ENCODE measurements around the gene DIP2B.

The DIP2B gene

DNA sequence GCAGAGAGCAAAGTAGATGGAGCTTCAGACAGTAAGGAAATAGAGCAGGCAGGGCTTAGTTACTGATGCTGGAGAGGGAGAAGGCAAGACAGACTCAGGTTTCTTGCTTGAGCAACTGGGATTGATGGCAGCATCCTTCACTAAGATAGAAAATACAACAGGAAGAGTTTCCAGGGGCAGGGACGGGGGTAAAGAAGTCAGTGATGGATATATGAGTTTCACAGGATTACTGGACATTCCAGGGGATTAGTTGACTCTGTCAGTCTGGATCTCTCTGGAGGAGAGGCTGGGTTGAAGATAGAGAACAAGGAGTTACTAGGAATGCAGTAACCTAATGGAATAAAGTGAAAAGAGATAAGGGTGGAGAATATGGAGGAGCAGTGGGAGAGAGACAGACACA is 184.7 kb downstream of the DIP2B start:
- DNase-seq: no peak
- Histone ChIP-seq H3K4me1 (ENCODE audit: control extremely low read depth in 1 of 4, control insufficient read depth in 4 of 4, insufficient read depth in 4 of 4, low read length in 3 of 4) (peaks cover 0 to 4% (median 2%) of the 10 kb centered on the region in 4 experiments), H3K4me3 (ENCODE audit: control insufficient read depth in 1 of 7, extremely low read depth in 1 of 7, insufficient read depth in 4 of 7, low read depth in 2 of 7, low read length in 6 of 7) (no peak overlapping the region), H3K27ac (ENCODE audit: insufficient read depth in 1 of 2, low read depth in 1 of 2, low read length in 2 of 2, poor library complexity in 1 of 2, severe bottlenecking in 2 of 2) (no peak overlapping the region), H3K9me3 (ENCODE audit: control extremely low read depth in 1 of 5, control insufficient read depth in 4 of 5, insufficient read depth in 2 of 5, low read depth in 1 of 5, low read length in 4 of 5) (no peaks in the 10 kb centered on the region), H3K27me3 (replicated peaks in 2 of 5; ENCODE audit: control insufficient read depth in 4 of 5, insufficient read depth in 5 of 5, low read length in 4 of 5) (no peaks in the 10 kb centered on the region), H3K36me3 (ENCODE audit: control insufficient read depth in 4 of 4, insufficient read depth in 4 of 4, low read length in 3 of 4) (peaks cover 28 to 66% (median 49%) of the 10 kb centered on the region in 4 experiments)
- POLR2A ChIA-PET: no interaction called here
- CTCF ChIA-PET: no interaction called here
- 100% methylated on average over 1 of the region's 1 CpG for WGBS (ENCODE audit: insufficient coverage)

DNA sequence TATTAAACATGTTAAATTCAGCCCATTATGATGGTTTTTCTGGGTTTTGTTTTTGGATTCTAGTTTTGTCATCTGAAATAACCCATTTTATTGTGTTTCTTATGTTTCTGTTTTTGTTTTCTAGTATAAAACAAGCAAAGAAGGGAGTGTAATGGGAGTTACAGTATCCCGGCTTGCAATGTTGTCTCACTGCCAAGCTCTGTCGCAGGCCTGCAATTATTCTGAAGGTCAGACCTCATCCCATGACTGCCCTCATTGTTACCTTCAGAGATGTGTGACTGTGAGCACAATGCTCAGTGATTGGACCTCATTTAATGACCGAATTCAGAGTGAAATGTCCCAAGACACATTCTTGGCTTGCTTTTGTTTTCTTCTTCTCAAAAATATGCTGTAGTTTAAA is 186.1 kb downstream of the DIP2B start:
- H3K4me1 ChIP-seq (ENCODE audit: control extremely low read depth in 1 of 4, control insufficient read depth in 4 of 4, insufficient read depth in 4 of 4, low read length in 3 of 4): no peaks in the 10 kb centered on the region
- no peaks in the 10 kb centered on the region for H3K27me3 ChIP-seq (replicated peaks in 2 of 5; ENCODE audit: control insufficient read depth in 4 of 5, insufficient read depth in 5 of 5, low read length in 4 of 5)
- ChIA-PET CTCF (interaction anchor here (0.9 kb wide), 1 partner anchor 48 kb away, joined by 4 read pairs; no protein-coding TSS in a partner anchor), POLR2A (no interaction called here)
- peaks cover 32 to 73% (median 51%) of the 10 kb centered on the region in 4 experiments for H3K36me3 ChIP-seq (ENCODE audit: control insufficient read depth in 4 of 4, insufficient read depth in 4 of 4, low read length in 3 of 4)
- no peak for DNase-seq
- no peaks in the 10 kb centered on the region for H3K9me3 ChIP-seq (ENCODE audit: control extremely low read depth in 1 of 5, control insufficient read depth in 4 of 5, insufficient read depth in 2 of 5, low read depth in 1 of 5, low read length in 4 of 5)
- no peak overlapping the region for H3K27ac ChIP-seq (ENCODE audit: insufficient read depth in 1 of 2, low read depth in 1 of 2, low read length in 2 of 2, poor library complexity in 1 of 2, severe bottlenecking in 2 of 2)
- WGBS (ENCODE audit: insufficient coverage): 100% methylated on average over 3 of the region's 3 CpGs
- H3K4me3 ChIP-seq (ENCODE audit: control insufficient read depth in 1 of 7, extremely low read depth in 1 of 7, insufficient read depth in 4 of 7, low read depth in 2 of 7, low read length in 6 of 7): no peak overlapping the region

DNA sequence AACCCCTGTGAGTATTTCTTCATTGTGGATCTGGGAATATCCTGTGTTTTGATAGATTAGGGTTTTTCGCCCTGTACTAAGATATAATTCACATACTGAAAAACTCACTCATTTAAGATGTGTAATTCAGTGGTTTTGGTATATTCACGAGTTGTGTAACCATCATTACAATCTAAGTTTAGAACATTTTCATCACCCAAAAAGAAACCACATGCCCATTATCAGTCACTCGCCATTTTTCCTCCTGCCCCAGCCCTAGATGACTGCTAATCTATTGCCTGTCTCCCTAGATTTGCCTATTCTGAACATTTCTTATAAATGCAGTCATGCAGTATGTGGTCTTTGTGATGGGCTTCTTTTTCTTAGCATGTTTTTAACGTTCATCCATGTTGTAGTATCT is 191.2 kb downstream of the DIP2B start:
- POLR2A ChIA-PET: no interaction called here
- peak; percentile 31 to 75 (median 63) for DNase-seq
- H3K9me3 ChIP-seq (ENCODE audit: control extremely low read depth in 1 of 5, control insufficient read depth in 4 of 5, insufficient read depth in 2 of 5, low read depth in 1 of 5, low read length in 4 of 5): no peaks in the 10 kb centered on the region
- H3K4me1 ChIP-seq (ENCODE audit: control extremely low read depth in 1 of 4, control insufficient read depth in 4 of 4, insufficient read depth in 4 of 4, low read length in 3 of 4): peaks cover 0 to 3% (median 0%) of the 10 kb centered on the region in 4 experiments
- 20% methylated on average over 1 of the region's 4 CpGs for WGBS (ENCODE audit: insufficient coverage)
- CTCF ChIA-PET: interaction anchor here (1.0 to 1.1 kb wide), 2 partner anchors 8 to 10 kb away, joined by 3 read pairs; no protein-coding TSS in a partner anchor
- peaks cover 32 to 86% (median 63%) of the 10 kb centered on the region in 4 experiments for H3K36me3 ChIP-seq (ENCODE audit: control insufficient read depth in 4 of 4, insufficient read depth in 4 of 4, low read length in 3 of 4)
- H3K27ac ChIP-seq (ENCODE audit: insufficient read depth in 1 of 2, low read depth in 1 of 2, low read length in 2 of 2, poor library complexity in 1 of 2, severe bottlenecking in 2 of 2): no peak overlapping the region
- H3K27me3 ChIP-seq (replicated peaks in 2 of 5; ENCODE audit: control insufficient read depth in 4 of 5, insufficient read depth in 5 of 5, low read length in 4 of 5): no peaks in the 10 kb centered on the region
- no peak overlapping the region for H3K4me3 ChIP-seq (ENCODE audit: control insufficient read depth in 1 of 7, extremely low read depth in 1 of 7, insufficient read depth in 4 of 7, low read depth in 2 of 7, low read length in 6 of 7)

DNA sequence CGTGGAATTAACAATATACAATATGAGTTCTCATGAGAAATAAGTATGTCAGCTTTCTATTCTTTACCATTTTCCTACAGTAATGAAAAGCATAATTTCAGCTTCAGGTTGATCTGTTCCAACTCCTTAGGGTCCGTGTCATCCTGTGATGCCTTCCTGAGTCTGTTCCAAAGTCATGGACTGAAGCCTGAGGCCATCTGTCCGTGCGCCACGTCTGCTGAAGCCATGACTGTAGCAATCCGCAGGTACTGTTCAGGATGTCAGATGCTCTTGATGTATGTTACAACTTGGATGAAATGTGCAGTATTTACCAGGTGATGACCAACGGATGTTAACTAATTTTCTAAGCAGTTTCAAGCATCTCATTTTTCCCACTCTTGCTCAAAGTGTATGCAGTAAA is 192.1 kb downstream of the DIP2B start:
- Histone ChIP-seq H3K27me3 (replicated peaks in 2 of 5; ENCODE audit: control insufficient read depth in 4 of 5, insufficient read depth in 5 of 5, low read length in 4 of 5) (no peaks in the 10 kb centered on the region), H3K4me1 (ENCODE audit: control extremely low read depth in 1 of 4, control insufficient read depth in 4 of 4, insufficient read depth in 4 of 4, low read length in 3 of 4) (peaks cover 0 to 3% (median 0%) of the 10 kb centered on the region in 4 experiments), H3K27ac (ENCODE audit: insufficient read depth in 1 of 2, low read depth in 1 of 2, low read length in 2 of 2, poor library complexity in 1 of 2, severe bottlenecking in 2 of 2) (no peak overlapping the region), H3K4me3 (ENCODE audit: control insufficient read depth in 1 of 7, extremely low read depth in 1 of 7, insufficient read depth in 4 of 7, low read depth in 2 of 7, low read length in 6 of 7) (no peak overlapping the region), H3K36me3 (ENCODE audit: control insufficient read depth in 4 of 4, insufficient read depth in 4 of 4, low read length in 3 of 4) (peaks cover 28 to 84% (median 60%) of the 10 kb centered on the region in 4 experiments), H3K9me3 (ENCODE audit: control extremely low read depth in 1 of 5, control insufficient read depth in 4 of 5, insufficient read depth in 2 of 5, low read depth in 1 of 5, low read length in 4 of 5) (no peaks in the 10 kb centered on the region)
- no peak for DNase-seq
- WGBS (ENCODE audit: insufficient coverage): 93% methylated on average over 5 of the region's 7 CpGs
- POLR2A ChIA-PET: interaction anchor here (0.6 to 0.7 kb wide), 2 partner anchors 9 to 100 kb away, joined by 3 read pairs; no protein-coding TSS in a partner anchor
- CTCF ChIA-PET: interaction anchor here (0.9 to 1.0 kb wide), 2 partner anchors 9 to 14 kb away, joined by 3 read pairs; no protein-coding TSS in a partner anchor

DNA sequence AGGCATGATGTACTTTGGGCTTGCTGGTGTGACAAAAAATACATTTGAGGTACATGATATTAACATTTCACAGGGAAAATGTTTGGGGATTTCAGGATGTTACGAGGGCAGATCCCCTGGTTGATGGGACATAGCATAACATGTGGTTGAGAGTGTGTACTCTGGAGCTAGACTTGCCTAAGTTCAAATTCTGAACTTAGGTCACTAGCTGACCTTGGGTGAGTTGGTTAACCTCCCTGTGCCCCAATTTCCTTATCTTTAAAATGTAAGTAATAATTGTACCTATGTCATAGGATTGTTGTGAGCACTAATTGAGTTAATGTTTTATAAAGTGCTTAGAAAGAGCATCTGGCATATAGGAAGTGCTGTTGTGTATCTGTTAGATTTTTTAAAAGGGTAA is 194.4 kb downstream of the DIP2B start:
- WGBS (ENCODE audit: insufficient coverage): 100% methylated on average over 1 of the region's 1 CpG
- Histone ChIP-seq H3K36me3 (ENCODE audit: control insufficient read depth in 4 of 4, insufficient read depth in 4 of 4, low read length in 3 of 4) (peaks cover 28 to 74% (median 52%) of the 10 kb centered on the region in 4 experiments), H3K27ac (ENCODE audit: insufficient read depth in 1 of 2, low read depth in 1 of 2, low read length in 2 of 2, poor library complexity in 1 of 2, severe bottlenecking in 2 of 2) (no peak overlapping the region), H3K27me3 (replicated peaks in 2 of 5; ENCODE audit: control insufficient read depth in 4 of 5, insufficient read depth in 5 of 5, low read length in 4 of 5) (no peaks in the 10 kb centered on the region), H3K4me3 (ENCODE audit: control insufficient read depth in 1 of 7, extremely low read depth in 1 of 7, insufficient read depth in 4 of 7, low read depth in 2 of 7, low read length in 6 of 7) (no peak overlapping the region), H3K4me1 (ENCODE audit: control extremely low read depth in 1 of 4, control insufficient read depth in 4 of 4, insufficient read depth in 4 of 4, low read length in 3 of 4) (peaks cover 0 to 3% (median 0%) of the 10 kb centered on the region in 4 experiments), H3K9me3 (ENCODE audit: control extremely low read depth in 1 of 5, control insufficient read depth in 4 of 5, insufficient read depth in 2 of 5, low read depth in 1 of 5, low read length in 4 of 5) (no peaks in the 10 kb centered on the region)
- CTCF ChIA-PET: interaction anchor here (1.1 to 1.6 kb wide), 2 partner anchors 16 to 39 kb away, joined by 3 to 5 read pairs; no protein-coding TSS in a partner anchor
- DNase-seq: no peak
- POLR2A ChIA-PET: interaction anchor here (0.6 kb wide), 1 partner anchor 26 kb away, joined by 3 read pairs; no protein-coding TSS in a partner anchor

DNA sequence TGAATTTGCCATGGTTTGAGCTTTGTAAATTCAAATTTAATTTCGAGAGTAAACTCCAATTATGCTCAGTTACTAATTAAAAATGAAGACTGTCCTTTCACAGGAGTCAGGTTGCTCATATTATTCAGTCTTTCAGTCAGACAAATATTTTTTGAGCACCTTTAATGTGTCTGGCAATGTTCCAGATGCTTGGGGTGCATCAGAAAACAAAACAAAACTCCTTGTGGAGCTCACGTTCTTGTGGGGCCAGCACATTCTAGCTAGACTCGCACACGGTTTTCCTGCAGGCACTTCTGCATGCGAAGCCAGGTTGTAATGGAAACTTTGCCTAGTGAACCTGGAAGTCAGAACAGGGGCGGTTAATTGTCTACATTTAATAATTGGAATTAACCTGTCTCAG is 195.2 kb downstream of the DIP2B start:
- Histone ChIP-seq H3K27ac (ENCODE audit: insufficient read depth in 1 of 2, low read depth in 1 of 2, low read length in 2 of 2, poor library complexity in 1 of 2, severe bottlenecking in 2 of 2) (no peak overlapping the region), H3K4me3 (ENCODE audit: control insufficient read depth in 1 of 7, extremely low read depth in 1 of 7, insufficient read depth in 4 of 7, low read depth in 2 of 7, low read length in 6 of 7) (no peak overlapping the region), H3K4me1 (ENCODE audit: control extremely low read depth in 1 of 4, control insufficient read depth in 4 of 4, insufficient read depth in 4 of 4, low read length in 3 of 4) (peaks cover 0 to 3% (median 0%) of the 10 kb centered on the region in 4 experiments), H3K9me3 (ENCODE audit: control extremely low read depth in 1 of 5, control insufficient read depth in 4 of 5, insufficient read depth in 2 of 5, low read depth in 1 of 5, low read length in 4 of 5) (no peaks in the 10 kb centered on the region), H3K36me3 (ENCODE audit: control insufficient read depth in 4 of 4, insufficient read depth in 4 of 4, low read length in 3 of 4) (peaks cover 32 to 79% (median 53%) of the 10 kb centered on the region in 4 experiments), H3K27me3 (replicated peaks in 2 of 5; ENCODE audit: control insufficient read depth in 4 of 5, insufficient read depth in 5 of 5, low read length in 4 of 5) (no peaks in the 10 kb centered on the region)
- no peak for DNase-seq
- WGBS (ENCODE audit: insufficient coverage): 97% methylated on average over 5 of the region's 6 CpGs
- ChIA-PET CTCF (interaction anchor here (1.6 kb wide), 1 partner anchor 15 kb away, joined by 5 read pairs; no protein-coding TSS in a partner anchor), POLR2A (no interaction called here)

DNA sequence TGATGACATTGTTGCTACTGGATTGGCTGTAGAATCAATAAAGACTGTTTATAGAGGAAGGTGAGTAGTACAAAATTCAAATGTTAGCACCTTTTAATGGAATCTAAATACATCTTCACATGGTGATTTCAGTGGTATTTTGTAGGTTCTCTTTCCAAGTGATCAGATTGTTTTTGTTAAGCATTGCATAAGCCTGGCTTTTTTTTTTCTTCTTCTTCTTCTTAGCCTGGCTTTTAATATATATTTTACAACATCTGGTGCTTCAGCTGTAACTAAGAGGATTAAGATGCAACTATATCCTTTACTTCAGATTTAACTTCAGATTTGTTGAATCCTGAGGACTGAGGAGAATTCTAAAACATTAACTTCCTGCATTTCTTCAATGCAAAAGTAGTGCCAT is 201.8 kb downstream of the DIP2B start:
- no peaks in the 10 kb centered on the region for H3K9me3 ChIP-seq (ENCODE audit: control extremely low read depth in 1 of 5, control insufficient read depth in 4 of 5, insufficient read depth in 2 of 5, low read depth in 1 of 5, low read length in 4 of 5)
- H3K27ac ChIP-seq (ENCODE audit: insufficient read depth in 1 of 2, low read depth in 1 of 2, low read length in 2 of 2, poor library complexity in 1 of 2, severe bottlenecking in 2 of 2): no peak overlapping the region
- CTCF ChIA-PET: interaction anchor here (1.8 kb wide), 1 partner anchor 21 kb away, joined by 6 read pairs; no protein-coding TSS in a partner anchor
- no peak overlapping the region for H3K4me3 ChIP-seq (ENCODE audit: control insufficient read depth in 1 of 7, extremely low read depth in 1 of 7, insufficient read depth in 4 of 7, low read depth in 2 of 7, low read length in 6 of 7)
- H3K27me3 ChIP-seq (replicated peaks in 2 of 5; ENCODE audit: control insufficient read depth in 4 of 5, insufficient read depth in 5 of 5, low read length in 4 of 5): no peaks in the 10 kb centered on the region
- DNase-seq: no peak
- peaks cover 26 to 79% (median 51%) of the 10 kb centered on the region in 4 experiments for H3K36me3 ChIP-seq (ENCODE audit: control insufficient read depth in 4 of 4, insufficient read depth in 4 of 4, low read length in 3 of 4)
- POLR2A ChIA-PET: no interaction called here
- H3K4me1 ChIP-seq (ENCODE audit: control extremely low read depth in 1 of 4, control insufficient read depth in 4 of 4, insufficient read depth in 4 of 4, low read length in 3 of 4): no peaks in the 10 kb centered on the region

Data from common myeloid progenitor, CD34-positive (primary cell).